IPS-18a (cell line): ENCODE data around the gene ANXA6.

Experiments
- H3K27ac ChIP-seq: one replicate; pipeline ENCODE4 v1.5.1; 2013; ENCODE audit warnings: low read length
- H3K27me3 ChIP-seq: one replicate; pipeline ENCODE4 v1.6.1; 2013; ENCODE audit warnings: mild to moderate bottlenecking, low read length; ENCODE audit not compliant: control insufficient read depth, insufficient read depth
- H3K36me3 ChIP-seq: one replicate; pipeline ENCODE4 v1.6.1; 2013; ENCODE audit warnings: low read depth, low read length; ENCODE audit not compliant: control insufficient read depth
- H3K4me1 ChIP-seq: one replicate; pipeline ENCODE4 v1.6.1; 2013; ENCODE audit warnings: low read depth, low read length; ENCODE audit not compliant: control insufficient read depth
- H3K4me3 ChIP-seq: one replicate; pipeline ENCODE4 v1.5.1; 2013; ENCODE audit warnings: low read length
- H3K9ac ChIP-seq: one replicate; pipeline ENCODE4 v1.6.1; 2013; ENCODE audit warnings: mild to moderate bottlenecking, low read length, moderate library complexity
- H3K9me3 ChIP-seq: one replicate; pipeline ENCODE4 v1.6.1; 2013; ENCODE audit warnings: low read depth, low read length; ENCODE audit not compliant: control insufficient read depth

Gene ANXA6

DNA sequence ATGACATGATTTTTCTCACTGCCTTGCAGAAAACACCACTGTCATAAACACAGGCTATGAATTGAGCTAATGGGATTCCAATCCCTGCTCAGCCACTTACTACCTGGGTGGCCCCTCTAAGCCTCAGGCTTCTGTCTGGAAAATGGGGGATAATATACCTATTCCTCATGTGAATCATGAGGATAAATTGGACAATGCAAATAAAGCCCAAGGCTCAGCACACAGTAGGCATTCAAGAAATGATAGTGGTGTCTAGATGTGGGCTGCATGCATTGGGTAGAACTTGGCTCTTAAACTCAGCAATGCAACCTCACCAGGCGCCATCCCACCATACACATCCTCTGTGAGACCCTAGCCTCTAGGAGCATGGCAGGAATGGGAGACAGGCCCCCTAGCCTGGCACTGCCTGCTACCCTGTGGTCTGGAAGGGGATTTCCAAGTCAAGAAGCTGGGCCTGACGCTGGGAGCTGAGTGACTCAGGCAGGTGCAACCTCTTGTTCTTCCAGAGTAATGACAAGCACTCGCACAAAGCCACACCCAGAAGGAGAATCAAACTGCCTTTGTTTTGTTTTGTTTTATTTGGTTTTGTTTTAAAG, 74.4 kb downstream of the ANXA6 start:
- no peaks in the 10 kb centered on the region for H3K9me3 ChIP-seq
- H3K4me3 ChIP-seq: no peak overlapping the region
- no peak overlapping the region for H3K9ac ChIP-seq
- peaks cover 25% of the 10 kb centered on the region for H3K4me1 ChIP-seq
- H3K27me3 ChIP-seq: peaks cover 9% of the 10 kb centered on the region
- no peak overlapping the region for H3K27ac ChIP-seq
- H3K36me3 ChIP-seq: no peaks in the 10 kb centered on the region

DNA sequence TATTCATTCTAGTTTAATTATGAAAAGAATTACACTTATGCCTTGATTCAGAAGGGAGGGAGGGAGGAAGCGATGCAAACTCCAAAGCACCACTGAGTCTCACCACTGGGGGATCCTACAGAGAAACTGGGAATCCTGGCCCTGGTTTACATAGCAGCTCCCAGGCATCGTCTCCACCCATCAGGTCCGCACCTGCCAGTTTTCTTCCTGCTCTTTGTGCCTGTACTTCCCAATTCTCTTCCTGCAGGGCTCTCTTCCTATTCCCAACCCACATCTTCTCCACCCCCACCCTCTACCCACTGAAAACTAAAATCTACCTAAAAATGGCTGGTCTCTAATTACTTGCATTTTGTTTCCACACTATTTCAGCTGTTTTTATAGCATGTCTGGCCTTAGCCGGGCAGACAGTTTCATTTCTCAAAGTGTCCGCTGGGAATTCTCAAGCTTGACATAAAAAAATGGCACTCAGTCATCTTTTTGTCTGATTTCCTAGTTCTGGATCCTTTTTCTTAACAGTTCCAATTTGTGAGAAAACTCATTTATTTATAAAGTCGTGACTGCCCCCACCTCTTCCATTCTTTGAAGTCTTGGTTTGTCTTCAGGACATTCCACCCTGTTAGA, 75.2 kb downstream of the ANXA6 start:
- no peak overlapping the region for H3K9ac ChIP-seq
- H3K9me3 ChIP-seq: no peaks in the 10 kb centered on the region
- peaks cover 9% of the 10 kb centered on the region for H3K27me3 ChIP-seq
- peaks cover 25% of the 10 kb centered on the region for H3K4me1 ChIP-seq
- no peak overlapping the region for H3K27ac ChIP-seq
- no peak overlapping the region for H3K4me3 ChIP-seq
- H3K36me3 ChIP-seq: no peaks in the 10 kb centered on the region

DNA sequence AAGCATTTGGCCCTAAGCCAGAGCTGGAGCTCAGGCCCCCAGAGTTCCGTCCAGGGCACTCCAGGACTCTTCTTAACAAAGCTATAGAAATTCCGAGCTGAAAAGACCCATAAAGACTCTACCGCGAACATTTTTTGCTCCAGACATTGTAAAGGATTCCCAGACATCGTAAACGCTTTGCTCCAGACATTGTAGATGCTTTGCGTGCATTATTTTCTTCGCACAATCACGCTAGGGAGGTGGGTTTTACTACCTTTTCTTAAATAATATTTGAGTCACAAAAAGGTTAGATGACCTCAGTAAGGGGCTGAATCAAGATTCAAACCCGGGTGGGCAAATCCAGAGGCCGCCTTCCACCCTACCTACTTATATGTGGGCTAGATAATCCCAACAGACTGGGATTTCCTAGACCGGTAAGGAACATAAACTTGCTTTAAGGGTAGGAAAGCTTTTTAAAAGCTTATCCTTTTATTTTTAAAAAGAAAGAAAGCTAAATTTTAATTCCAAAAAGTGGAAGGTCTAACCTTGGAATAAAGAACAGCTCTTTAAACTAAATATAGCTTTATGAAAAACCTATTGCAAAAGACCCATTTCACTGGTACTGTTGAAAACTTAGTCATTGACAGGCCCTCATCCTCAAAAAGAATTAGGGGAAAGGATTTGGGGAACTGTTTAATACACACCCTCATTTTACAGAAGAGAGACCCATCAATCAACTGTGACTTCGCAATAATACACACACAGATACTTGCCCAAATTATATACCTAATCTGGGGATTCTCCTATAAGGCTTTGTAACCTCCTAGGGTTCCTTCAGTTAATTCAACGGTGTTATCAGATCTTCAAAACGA, 75.9 kb downstream of the ANXA6 start:
- Histone ChIP-seq H3K9ac (peak overlapping the region; percentile 82), H3K9me3 (no peaks in the 10 kb centered on the region), H3K36me3 (no peaks in the 10 kb centered on the region), H3K27ac (no peak overlapping the region), H3K4me3 (peak overlapping the region; percentile 90), H3K27me3 (peaks cover 9% of the 10 kb centered on the region), H3K4me1 (peaks cover 21% of the 10 kb centered on the region)

DNA sequence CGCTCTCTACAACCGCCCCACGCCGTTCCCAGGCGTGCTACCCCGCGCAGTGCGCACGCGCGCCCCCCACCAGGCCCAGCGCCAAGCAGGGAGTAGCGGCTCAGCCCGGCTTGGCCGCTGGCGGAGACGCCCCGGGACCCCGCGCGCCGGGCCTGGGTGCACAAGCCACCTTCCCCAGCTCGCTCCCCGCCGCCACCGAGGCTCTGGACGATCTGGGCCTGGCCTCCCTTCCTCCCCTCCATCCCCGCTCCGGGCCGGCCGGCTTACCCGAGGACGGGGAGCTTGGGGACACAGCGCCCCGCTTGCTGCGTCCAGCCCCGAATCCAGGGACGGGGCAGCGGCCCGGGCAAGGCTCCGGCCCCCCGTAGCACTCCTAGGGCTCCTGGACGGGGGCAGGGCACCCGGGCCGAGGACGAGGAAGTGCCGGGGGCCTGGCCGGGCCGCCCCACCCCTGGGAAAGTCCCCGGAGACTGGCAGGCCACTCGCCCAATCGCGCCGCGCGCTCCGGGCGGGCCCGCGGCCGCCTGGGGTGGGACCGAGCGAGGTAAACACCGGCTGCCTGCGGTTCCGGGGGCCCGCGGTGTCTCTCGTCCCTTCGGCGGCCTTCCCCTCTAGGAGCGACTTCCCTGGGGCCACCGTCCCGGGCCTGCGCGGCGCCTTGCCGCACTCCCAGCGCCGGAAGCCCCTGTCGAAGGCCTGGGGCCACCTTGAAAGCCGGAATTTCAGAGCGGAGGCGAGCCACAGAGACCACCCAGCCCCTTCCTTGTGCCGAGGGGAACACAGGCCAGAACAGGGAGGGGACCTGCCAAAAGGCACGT, 76.8 kb downstream of the ANXA6 start, which contains the start of gene TNIP1:
Gene TNIP1, minus strand, starts transcription at position 422 of the 818 bp plus-strand sequence. CDS start 15,939 bp downstream, outside the sequence.
- Histone ChIP-seq H3K4me1 (peaks cover 20% of the 10 kb centered on the region), H3K27ac (no peak within 1 kb of the TSS), H3K27me3 (peaks cover 9% of the 10 kb centered on the region)

DNA sequence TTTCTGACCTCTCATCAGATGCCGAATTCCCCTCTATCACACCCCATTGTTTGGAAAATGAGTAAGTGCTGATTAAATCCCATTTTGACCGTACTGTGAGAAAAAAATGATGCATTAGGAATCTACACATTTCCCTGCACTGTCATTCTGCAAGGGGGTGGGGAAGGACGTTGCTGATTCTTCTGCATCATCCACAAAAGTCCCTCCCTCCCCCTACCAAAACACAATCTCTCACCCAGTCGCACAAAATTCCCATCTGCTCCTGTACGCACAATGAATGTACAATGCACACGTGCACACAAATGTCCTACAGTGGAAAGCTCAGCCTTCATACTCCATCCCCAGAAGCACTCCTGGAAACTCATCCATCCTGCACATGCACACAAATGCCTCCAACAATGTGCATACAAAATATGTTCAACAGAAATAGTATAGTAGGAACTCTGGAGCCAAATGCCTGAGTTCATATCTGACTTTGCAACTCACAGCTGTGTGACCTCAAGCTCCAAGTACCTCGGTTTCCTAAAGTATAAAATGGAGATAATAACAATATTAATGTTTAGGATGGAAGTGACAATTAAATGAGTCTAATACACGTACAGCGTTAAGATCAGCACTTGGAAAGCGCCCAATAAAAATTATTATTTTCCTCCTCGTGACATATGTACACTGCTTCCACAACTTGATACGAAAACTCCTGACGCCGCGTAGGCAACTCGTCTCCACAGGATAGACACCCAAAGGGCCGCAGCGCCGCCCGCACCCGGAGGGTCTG, 77.6 kb downstream of the ANXA6 start:
- H3K9me3 ChIP-seq: no peaks in the 10 kb centered on the region
- H3K4me3 ChIP-seq: peak overlapping the region; percentile 90
- H3K36me3 ChIP-seq: no peaks in the 10 kb centered on the region
- H3K9ac ChIP-seq: peak overlapping the region; percentile 82
- H3K4me1 ChIP-seq: peaks cover 13% of the 10 kb centered on the region
- H3K27ac ChIP-seq: no peak overlapping the region
- H3K27me3 ChIP-seq: peaks cover 9% of the 10 kb centered on the region

More for the DNA sequence above, 76.8 kb downstream of the ANXA6 start, which contains the start of gene TNIP1:
- Histone ChIP-seq H3K4me3 (peak within 1 kb of the TSS; percentile 90), H3K9ac (peak within 1 kb of the TSS; percentile 82), H3K36me3 (no peaks in the 10 kb centered on the region), H3K9me3 (no peaks in the 10 kb centered on the region)

DNA sequence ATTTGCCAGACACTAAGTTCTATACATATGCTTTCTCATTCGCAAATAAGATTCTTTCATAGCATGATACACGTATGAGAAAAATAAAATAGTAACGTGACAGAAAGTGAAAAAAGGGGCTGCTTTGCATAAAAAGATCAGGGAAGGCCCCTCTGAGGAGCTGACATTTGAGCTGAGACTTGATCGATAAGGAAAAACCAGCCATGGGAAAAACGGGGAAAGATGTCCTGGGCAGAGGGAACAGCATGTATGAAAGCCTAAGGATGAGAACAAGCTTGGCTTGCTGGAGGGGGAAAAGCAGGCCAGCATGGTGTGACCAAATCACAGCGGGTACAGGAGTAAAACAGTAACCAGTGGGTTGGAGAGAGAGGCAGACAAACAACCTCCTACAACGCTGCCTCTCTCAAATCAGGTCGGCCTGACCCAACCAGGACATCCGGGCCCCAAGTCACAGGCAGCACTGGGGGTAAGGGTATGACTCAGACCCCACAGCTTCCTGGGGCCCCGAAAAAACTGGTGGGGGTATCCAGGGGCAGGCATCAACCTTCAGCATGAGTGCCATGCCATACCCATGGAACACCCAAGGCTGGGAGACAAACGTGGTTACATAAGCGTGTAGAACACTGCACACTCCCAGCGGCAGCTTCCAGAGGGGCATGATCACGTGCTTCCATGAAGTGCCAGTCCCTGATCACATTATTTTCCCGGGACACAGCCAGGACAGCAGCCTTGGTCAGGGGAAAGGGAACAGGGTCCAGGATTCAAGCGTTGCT, 78.9 kb downstream of the ANXA6 start:
- H3K36me3 ChIP-seq: no peaks in the 10 kb centered on the region
- H3K4me1 ChIP-seq: peaks cover 13% of the 10 kb centered on the region
- H3K27ac ChIP-seq: no peak overlapping the region
- peaks cover 9% of the 10 kb centered on the region for H3K27me3 ChIP-seq
- H3K9me3 ChIP-seq: no peaks in the 10 kb centered on the region
- no peak overlapping the region for H3K4me3 ChIP-seq
- H3K9ac ChIP-seq: no peak overlapping the region

DNA sequence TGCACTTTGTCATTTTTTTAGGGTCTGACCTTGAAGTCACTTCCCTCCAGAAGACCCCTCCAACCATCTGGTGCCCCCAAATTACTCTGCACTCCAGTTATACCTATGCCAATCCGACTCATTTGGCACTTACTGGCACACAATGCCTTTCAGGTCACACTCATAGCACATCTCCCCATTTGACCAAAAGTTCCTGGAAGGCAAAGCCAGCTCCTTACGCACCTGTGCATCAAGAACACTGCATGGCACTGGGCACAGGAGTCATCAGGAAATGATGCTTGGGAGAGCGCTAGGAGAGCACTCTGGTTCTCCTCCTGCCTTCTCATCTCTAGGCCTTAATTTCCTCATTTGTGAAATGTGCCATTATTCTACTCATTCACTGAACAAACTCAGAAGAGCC, 79.6 kb downstream of the ANXA6 start:
- no peaks in the 10 kb centered on the region for H3K36me3 ChIP-seq

DNA sequence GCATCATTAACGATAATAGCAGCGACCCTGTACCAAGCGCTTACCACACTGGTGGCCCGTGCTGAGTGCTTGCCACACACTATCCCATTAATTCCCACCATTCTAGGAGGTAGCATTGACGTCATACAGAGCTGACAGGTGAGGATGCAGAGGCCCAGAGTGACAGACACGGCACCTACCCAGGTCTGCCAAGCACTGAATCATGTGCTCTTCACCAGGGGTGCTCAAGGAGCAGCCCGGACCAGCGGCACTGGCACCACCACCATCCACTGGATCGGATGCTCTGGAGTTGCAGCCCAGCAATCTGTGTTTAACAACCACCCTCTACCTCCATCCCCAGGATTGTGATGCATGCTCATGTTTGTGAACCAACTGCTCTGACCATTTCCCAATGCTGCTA, 80.2 kb downstream of the ANXA6 start:
- Histone ChIP-seq H3K4me1 (peaks cover 12% of the 10 kb centered on the region), H3K4me3 (no peak overlapping the region), H3K9me3 (no peaks in the 10 kb centered on the region), H3K27ac (no peak overlapping the region), H3K9ac (no peak overlapping the region), H3K27me3 (peaks cover 9% of the 10 kb centered on the region), H3K36me3 (no peaks in the 10 kb centered on the region)

More for the DNA sequence above, 79.6 kb downstream of the ANXA6 start:
- no peak overlapping the region for H3K9ac ChIP-seq
- no peaks in the 10 kb centered on the region for H3K9me3 ChIP-seq
- peaks cover 13% of the 10 kb centered on the region for H3K4me1 ChIP-seq
- no peak overlapping the region for H3K4me3 ChIP-seq
- no peak overlapping the region for H3K27ac ChIP-seq
- H3K27me3 ChIP-seq: peaks cover 9% of the 10 kb centered on the region

DNA sequence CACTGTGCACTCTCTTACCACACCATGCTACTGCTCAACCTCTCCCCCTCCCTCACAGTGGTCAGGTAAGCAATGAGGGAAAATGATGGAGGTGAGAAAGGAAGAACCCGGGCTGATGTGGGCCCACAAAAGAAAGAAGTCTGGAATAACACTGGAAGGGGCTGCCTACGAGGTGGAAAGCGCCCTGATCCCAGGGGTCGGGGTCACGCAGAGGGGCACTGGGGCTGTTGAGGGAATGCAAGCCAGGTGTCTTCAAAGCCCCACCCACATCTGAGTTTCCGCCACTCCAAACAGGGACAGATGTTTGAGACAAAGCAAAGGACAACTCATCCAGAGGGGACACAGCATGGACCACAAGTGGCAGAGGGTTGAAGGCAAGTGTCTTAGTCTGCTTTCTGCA, 81.0 kb downstream of the ANXA6 start:
- Histone ChIP-seq H3K4me1 (peaks cover 4% of the 10 kb centered on the region), H3K9me3 (no peaks in the 10 kb centered on the region), H3K27ac (no peak overlapping the region), H3K4me3 (no peak overlapping the region), H3K36me3 (no peaks in the 10 kb centered on the region), H3K9ac (no peak overlapping the region), H3K27me3 (peaks cover 9% of the 10 kb centered on the region)

DNA sequence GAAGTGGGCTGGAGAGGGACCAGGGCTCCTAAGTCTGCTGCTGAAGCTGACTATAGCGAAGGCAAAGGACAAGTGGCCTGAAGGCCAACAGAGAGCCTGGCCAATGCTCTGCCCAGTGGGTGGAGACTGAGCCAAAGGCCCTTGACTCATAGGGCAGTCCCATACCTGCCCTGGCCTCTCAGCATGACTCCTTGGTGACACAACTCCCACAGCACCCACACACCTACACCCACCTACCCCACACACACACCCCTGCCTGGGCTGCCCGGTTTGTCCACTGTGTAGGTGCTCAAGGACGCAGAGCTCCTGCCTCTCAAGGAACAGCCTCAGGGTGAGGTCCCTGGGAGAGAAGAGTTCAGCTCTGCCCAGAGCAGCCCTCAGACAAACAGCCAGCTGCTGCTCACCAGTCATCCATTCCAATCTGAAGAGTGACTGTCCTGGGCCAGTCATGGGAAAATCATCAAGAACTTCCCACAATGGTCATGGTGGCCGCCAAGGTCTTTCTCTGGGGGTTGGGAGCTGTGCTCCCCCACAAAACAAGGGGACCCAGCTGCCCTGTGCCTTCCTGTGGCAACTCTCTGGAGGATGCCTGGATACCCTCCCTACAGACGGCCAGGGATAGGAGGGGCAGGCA, 81.8 kb downstream of the ANXA6 start:
- no peak overlapping the region for H3K27ac ChIP-seq
- H3K4me1 ChIP-seq: no peaks in the 10 kb centered on the region
- peaks cover 9% of the 10 kb centered on the region for H3K27me3 ChIP-seq
- no peak overlapping the region for H3K9ac ChIP-seq
- H3K9me3 ChIP-seq: no peaks in the 10 kb centered on the region
- H3K4me3 ChIP-seq: no peak overlapping the region
- H3K36me3 ChIP-seq: no peaks in the 10 kb centered on the region
